HG03039 (cell line): Measurements from ENCODE around the gene OR5T1.

ENCODE experiments used
- ATAC-seq: cut with Tn5 transposase; IDR thresholded peaks from one replicate; pipeline ENCODE4 v1.9.1; 2021; ENCODE audit warnings: mild to moderate bottlenecking, moderate library complexity; ENCODE audit not compliant: unreplicated experiment

OR5T1 gene

GRCh38 chr11:56273854-56274253 lies at the start of gene OR5T1:
Gene OR5T1, plus strand, starts transcription at chr11:56274154. Its CDS starts 1,485 bp downstream, at chr11:56275639.
- no peak for ATAC-seq

GRCh38 chr11:56234155-56234554 lies 39.8 kb upstream of the OR5T1 start, which contains the start of gene OR5T2:
Gene OR5T2, minus strand, starts transcription at chr11:56234255. Its CDS starts 1,193 bp downstream, at chr11:56233062.
- ATAC-seq: no peak

GRCh38 chr11:56251954-56252353 lies 22.0 kb upstream of the OR5T1 start, which contains the start of gene OR5T3:
Gene OR5T3, plus strand, starts transcription at chr11:56252254. Its CDS starts 0 bp downstream, at chr11:56252254.
- ATAC-seq: no peak

- ATAC-seq: no peak
Measured at GRCh38 chr11:56271092-56271491, 2.9 kb upstream of the OR5T1 start.

- ATAC-seq: no peak
Measured at GRCh38 chr11:56292154-56292553, 18.2 kb downstream of the OR5T1 start, which contains the start of gene OR8H1. Gene OR8H1, minus strand, starts transcription at chr11:56292254. Its CDS starts 1,192 bp downstream, at chr11:56291062.

GRCh38 chr11:56296898-56297297 lies 22.9 kb downstream of the OR5T1 start:
- no peak for ATAC-seq

- no peak for ATAC-seq
Measured at GRCh38 chr11:56307836-56308235, 33.9 kb downstream of the OR5T1 start.

GRCh38 chr11:56314844-56315243 lies 40.9 kb downstream of the OR5T1 start, which contains the start of gene OR8K3:
Gene OR8K3, plus strand, starts transcription at chr11:56315144. Its CDS starts 3,163 bp downstream, at chr11:56318307.
- ATAC-seq: no peak
